HUES48 (cell line): ENCODE measurements around the gene GUCY2D.
A peak's percentile ranks its signal among the peaks of the same experiment; 100 is the strongest.

ENCODE experiments used
- H3K27ac ChIP-seq: one replicate; pipeline ENCODE4 v1.7.0; 2013; ENCODE audit warnings: low read depth, low read length, inconsistent platforms
- H3K27me3 ChIP-seq: 2 replicates; pipeline ENCODE4 v1.6.1; 2013; ENCODE audit warnings: mild to moderate bottlenecking, low read length; ENCODE audit not compliant: control insufficient read depth, insufficient read depth
- H3K36me3 ChIP-seq: 2 replicates; pipeline ENCODE4 v1.6.1; 2013; ENCODE audit warnings: low read length; ENCODE audit not compliant: control insufficient read depth, insufficient read depth
- H3K4me1 ChIP-seq: 2 replicates; pipeline ENCODE4 v1.6.1; 2013; ENCODE audit warnings: mild to moderate bottlenecking, low read length; ENCODE audit not compliant: control insufficient read depth, insufficient read depth
- H3K4me3 ChIP-seq: 2 replicates; pipeline ENCODE4 v1.5.1; 2013; ENCODE audit warnings: mild to moderate bottlenecking, low read depth, low read length
- H3K9ac ChIP-seq: 2 replicates; pipeline ENCODE4 v1.6.1; 2013; ENCODE audit warnings: mild to moderate bottlenecking, low read depth, low read length, moderate library complexity
- H3K9me3 ChIP-seq: 2 replicates; pipeline ENCODE4 v1.6.1; 2013; ENCODE audit warnings: low read length; ENCODE audit not compliant: control insufficient read depth, insufficient read depth

Gene GUCY2D

GRCh38 chr17:8012045-8012580 lies 9.7 kb downstream of the GUCY2D start:
- peaks cover 25% of the 10 kb centered on the region for H3K27me3 ChIP-seq
- no peak overlapping the region for H3K9ac ChIP-seq
- no peaks in the 10 kb centered on the region for H3K36me3 ChIP-seq
- no peak overlapping the region for H3K4me3 ChIP-seq
- no peaks in the 10 kb centered on the region for H3K4me1 ChIP-seq
- no peak overlapping the region for H3K27ac ChIP-seq
- H3K9me3 ChIP-seq, result no peaks in the 10 kb centered on the region

- H3K9ac ChIP-seq, result no peak overlapping the region
Measured at GRCh38 chr17:8012996-8013640, 10.7 kb downstream of the GUCY2D start.

GRCh38 chr17:8013731-8014557 lies 11.5 kb downstream of the GUCY2D start:
- Histone ChIP-seq H3K9ac (no peak overlapping the region), H3K9me3 (no peaks in the 10 kb centered on the region), H3K27me3 (peaks cover 25% of the 10 kb centered on the region), H3K36me3 (no peaks in the 10 kb centered on the region), H3K27ac (no peak overlapping the region), H3K4me3 (no peak overlapping the region), H3K4me1 (no peaks in the 10 kb centered on the region)

More at GRCh38 chr17:8012996-8013640, 10.7 kb downstream of the GUCY2D start:
- no peak overlapping the region for H3K4me3 ChIP-seq
- H3K9me3 ChIP-seq, result no peaks in the 10 kb centered on the region
- no peaks in the 10 kb centered on the region for H3K36me3 ChIP-seq
- no peak overlapping the region for H3K27ac ChIP-seq
- H3K27me3 ChIP-seq, result peaks cover 25% of the 10 kb centered on the region
- no peaks in the 10 kb centered on the region for H3K4me1 ChIP-seq

DNA sequence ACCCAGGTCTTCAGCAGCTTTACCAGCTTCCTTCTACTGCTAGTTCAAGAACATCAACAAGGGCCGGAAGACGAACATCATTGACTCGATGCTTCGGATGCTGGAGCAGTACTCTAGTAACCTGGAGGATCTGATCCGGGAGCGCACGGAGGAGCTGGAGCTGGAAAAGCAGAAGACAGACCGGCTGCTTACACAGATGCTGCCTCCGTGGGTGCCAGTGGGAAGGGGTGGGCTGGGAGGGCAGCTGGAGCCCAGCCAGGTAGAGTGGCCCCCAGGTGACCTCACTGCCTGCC lies 12.1 kb downstream of the GUCY2D start:
- H3K9me3 ChIP-seq, result no peaks in the 10 kb centered on the region
- H3K4me1 ChIP-seq, result no peaks in the 10 kb centered on the region
- H3K36me3 ChIP-seq, result no peaks in the 10 kb centered on the region
- H3K27me3 ChIP-seq, result peaks cover 25% of the 10 kb centered on the region
- H3K9ac ChIP-seq, result no peak overlapping the region
- H3K27ac ChIP-seq, result no peak overlapping the region
- no peak overlapping the region for H3K4me3 ChIP-seq

GRCh38 chr17:8015236-8015956 lies 13.0 kb downstream of the GUCY2D start:
- Histone ChIP-seq H3K36me3 (no peaks in the 10 kb centered on the region), H3K4me3 (peak overlapping the region; percentile 75), H3K27me3 (peaks cover 25% of the 10 kb centered on the region), H3K9ac (no peak overlapping the region), H3K27ac (no peak overlapping the region), H3K4me1 (no peaks in the 10 kb centered on the region), H3K9me3 (no peaks in the 10 kb centered on the region)

DNA sequence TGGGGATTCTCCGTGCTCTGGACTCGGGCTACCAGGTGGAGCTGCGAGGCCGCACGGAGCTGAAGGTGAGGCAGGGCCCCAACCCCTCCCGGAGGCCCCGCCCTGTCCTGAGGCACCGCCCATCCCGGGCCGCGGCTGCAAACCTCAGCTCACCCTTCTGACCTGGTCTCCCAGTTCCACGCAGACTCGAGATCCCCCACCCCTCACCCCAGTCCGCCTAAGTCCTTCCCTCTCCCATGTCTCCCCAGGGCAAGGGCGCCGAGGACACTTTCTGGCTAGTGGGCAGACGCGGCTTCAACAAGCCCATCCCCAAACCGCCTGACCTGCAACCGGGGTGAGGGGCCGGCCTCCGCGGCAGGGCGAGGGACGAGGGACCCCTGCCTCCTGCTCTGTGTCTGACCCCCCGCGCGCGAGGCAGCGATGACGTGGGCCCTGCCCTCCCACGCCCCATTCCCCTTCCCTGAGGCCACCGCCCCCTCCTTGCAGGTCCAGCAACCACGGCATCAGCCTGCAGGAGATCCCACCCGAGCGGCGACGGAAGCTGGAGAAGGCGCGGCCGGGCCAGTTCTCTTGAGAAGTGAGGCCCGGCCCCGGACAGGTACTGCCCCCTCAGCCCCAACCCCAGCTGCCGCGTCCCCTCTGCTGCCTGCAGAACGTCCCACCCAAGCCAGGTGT lies 13.7 kb downstream of the GUCY2D start:
- Histone ChIP-seq H3K4me1 (no peaks in the 10 kb centered on the region), H3K9me3 (no peaks in the 10 kb centered on the region), H3K4me3 (peak overlapping the region; percentile 75), H3K27ac (no peak overlapping the region), H3K36me3 (no peaks in the 10 kb centered on the region), H3K27me3 (peaks cover 25% of the 10 kb centered on the region), H3K9ac (no peak overlapping the region)

- H3K36me3 ChIP-seq, result no peaks in the 10 kb centered on the region
- no peaks in the 10 kb centered on the region for H3K9me3 ChIP-seq
- peak overlapping the region; percentile 75 for H3K4me3 ChIP-seq
- H3K4me1 ChIP-seq, result no peaks in the 10 kb centered on the region
- no peak overlapping the region for H3K27ac ChIP-seq
- peaks cover 25% of the 10 kb centered on the region for H3K27me3 ChIP-seq
- no peak overlapping the region for H3K9ac ChIP-seq
Measured at GRCh38 chr17:8016632-8017424, 14.4 kb downstream of the GUCY2D start.

DNA sequence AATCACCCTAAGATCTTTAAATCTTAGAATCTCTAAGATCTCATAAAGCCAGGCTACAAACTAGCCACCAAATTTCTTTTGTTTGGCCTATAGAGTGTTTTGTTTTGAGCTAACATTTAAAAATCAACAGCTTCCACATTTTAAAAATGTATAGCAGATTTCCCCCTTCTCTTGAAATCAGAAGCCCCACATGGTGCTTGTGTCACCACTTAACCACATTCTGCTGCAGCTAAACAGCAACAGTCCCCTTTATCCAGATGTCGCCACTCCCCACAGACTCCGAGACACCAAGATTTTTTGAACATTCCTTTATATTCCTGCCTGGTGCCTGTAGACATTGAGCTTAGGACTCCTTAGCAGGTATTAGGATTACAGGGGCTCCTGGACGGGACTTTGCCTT lies 16.0 kb downstream of the GUCY2D start:
- Histone ChIP-seq H3K4me1 (no peaks in the 10 kb centered on the region), H3K27ac (no peak overlapping the region), H3K27me3 (peaks cover 25% of the 10 kb centered on the region), H3K4me3 (no peak overlapping the region), H3K36me3 (no peaks in the 10 kb centered on the region), H3K9me3 (no peaks in the 10 kb centered on the region), H3K9ac (no peak overlapping the region)

- no peaks in the 10 kb centered on the region for H3K36me3 ChIP-seq
- no peak overlapping the region for H3K27ac ChIP-seq
- H3K9me3 ChIP-seq, result no peaks in the 10 kb centered on the region
- peaks cover 20% of the 10 kb centered on the region for H3K27me3 ChIP-seq
- H3K4me1 ChIP-seq, result no peaks in the 10 kb centered on the region
- no peak overlapping the region for H3K4me3 ChIP-seq
- no peak overlapping the region for H3K9ac ChIP-seq
Measured at GRCh38 chr17:8019166-8019565, 16.8 kb downstream of the GUCY2D start.
